NCI-H1436 treated with DMSO at 0.1 percent for 48 hours (cell line): ENCODE measurements around the gene SBF2.
A peak's percentile ranks its signal among the peaks of the same experiment; 100 is the strongest.

Experiments
- DNase-seq: peaks from one replicate; lab custom pipeline; 2025; lab: John Stamatoyannopoulos, UW

Gene SBF2

DNA sequence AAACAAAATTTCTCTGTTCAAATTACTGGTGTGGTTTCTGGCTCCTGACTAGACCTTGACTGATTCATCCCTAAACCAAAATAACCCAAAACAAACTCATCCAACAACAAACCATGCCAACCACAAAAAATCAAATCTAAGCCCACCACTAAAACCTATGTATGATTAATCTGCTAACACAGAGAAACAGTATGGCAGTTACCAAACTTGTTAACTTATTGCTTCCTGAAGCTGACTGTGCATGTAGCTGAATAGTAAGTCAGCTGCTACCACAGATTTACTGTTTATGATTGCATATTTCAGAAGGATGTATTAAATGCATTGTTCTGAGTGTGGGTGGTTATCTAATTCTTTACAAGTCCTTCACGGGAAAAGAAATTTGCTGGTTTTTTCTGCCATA, 399.0 kb downstream of the SBF2 start:
- DNase-seq, result no peak

DNA sequence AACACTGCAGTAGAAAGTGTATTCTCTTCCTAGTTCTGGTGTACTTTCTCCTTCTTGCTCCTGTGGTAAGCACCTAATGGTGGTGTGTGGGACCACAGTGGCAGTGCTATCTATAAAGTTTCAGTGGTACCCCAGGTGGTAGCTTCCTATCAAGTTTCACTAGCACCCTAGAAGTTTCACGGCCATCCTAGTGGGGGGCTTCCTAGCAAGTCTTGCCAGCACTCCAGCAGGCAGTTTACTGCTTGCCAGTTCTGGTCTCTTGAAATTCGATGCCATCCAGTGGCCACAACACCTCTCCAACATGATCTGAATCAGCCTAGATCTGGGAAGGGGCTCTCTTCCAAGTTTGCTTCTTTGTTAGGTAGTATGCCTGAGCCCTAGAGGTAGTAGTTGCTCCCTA, 400.5 kb downstream of the SBF2 start:
- DNase-seq, result no peak

DNA sequence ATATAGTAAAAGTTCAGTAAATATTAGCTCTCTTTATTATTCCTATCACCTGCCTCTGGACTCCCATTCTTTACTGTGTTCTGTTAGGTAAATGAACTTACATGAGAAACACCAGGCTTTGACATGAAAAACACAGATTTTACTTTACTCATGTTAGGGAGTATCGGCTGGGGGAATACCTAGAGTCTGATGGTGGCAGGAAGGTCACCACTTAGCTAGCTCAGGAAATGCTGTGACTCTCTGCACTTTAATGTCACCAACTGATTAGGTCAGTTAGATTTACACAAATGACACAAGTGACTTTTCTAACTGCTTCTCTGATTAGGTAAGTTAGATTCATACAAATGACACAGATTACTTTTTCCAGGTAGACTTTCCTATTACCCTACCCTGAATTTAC, 405.1 kb downstream of the SBF2 start:
- no peak for DNase-seq

DNA sequence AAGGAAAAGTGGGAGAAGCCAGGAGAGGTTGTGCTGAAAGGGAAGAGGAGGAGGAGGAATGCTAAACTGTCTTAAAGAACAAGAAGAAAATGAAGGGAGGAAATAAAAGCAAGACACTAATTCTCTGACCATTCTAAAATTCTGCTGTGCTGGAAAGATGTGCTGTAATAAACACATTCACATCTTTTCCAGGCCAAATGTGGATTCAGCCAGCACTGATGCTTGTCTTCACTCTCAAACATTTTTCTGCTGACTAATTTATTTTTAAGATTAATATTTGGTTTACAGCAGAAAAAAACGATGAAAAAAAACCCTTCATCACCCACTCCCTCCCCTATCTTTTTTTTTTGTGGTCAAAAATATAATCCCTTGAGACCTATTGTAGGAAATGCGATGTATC, 406.5 kb downstream of the SBF2 start:
- no peak for DNase-seq

DNA sequence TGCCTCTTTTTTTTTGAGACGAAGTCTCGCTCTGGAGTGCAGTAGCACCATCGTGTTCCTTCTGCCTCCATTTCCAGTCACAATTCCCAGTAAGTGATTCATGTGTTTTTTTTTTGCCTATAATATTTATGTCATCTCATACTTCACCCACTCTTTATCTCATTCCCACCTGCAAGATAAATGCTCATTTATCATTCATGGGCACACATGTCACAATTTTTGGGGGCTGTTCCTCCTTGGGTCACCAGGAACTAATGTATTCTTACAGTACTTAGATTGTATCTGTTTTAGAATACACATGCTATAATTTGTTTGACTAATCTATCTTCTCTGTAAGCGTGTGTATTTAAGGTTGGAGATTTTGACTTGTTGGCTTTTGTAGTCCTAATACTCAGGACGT, 407.4 kb downstream of the SBF2 start:
- no peak for DNase-seq

DNA sequence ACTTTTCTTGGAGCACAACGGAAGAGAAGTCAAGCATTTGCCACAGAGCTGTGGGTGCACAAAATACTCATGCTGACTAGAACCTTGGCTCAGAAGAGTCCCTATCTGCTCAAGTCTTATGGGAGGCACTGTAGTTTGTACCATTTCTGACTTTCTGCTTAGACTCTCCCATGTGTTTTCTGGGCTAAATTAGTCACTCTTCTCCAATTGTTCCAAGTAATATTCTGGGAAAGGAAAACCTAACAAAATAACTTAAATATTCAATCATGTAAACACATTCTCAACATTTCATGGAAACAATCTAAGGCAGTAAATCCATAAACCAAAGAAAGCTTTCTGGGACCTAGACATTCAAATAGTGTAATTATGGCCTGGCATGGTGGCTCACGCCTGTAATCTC, 409.4 kb downstream of the SBF2 start:
- no peak for DNase-seq

DNA sequence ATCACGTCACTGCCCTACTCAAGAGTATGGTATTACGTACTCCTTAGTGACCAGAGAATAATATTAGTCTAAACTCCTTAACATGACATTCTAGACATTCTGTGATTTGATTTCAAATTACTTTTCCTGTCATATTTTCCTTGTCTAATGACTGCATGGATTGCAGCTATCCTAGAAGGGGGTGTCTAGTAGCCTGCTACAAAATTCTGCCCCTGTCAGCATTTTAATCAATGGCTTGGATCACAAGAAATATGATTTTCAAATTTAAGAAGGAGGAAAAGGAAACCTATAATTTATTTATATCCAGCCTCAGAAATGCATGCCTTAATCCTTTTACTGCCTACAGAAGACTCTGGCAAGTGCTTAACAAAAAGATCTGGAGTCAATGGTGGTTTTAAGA, 413.4 kb downstream of the SBF2 start:
- DNase-seq, result no peak

DNA sequence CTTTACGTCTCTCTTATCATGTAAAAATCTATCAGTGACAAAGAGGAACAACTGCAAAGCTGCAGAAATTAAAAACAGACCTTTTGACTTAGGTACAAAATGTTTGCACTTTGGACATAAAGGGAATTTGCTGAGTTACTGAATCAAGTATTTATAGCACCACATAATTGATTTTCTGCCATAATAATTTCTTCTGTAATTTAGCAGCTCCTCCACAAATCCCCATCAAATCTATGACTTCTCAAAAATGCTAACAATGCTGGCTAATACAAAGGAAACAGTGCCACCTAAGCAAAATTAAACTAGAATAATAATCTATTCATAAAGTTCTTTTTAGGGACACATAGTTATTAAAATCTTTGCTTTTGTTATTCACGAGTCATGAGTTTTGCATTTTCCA, 415.1 kb downstream of the SBF2 start:
- DNase-seq, result no peak

DNA sequence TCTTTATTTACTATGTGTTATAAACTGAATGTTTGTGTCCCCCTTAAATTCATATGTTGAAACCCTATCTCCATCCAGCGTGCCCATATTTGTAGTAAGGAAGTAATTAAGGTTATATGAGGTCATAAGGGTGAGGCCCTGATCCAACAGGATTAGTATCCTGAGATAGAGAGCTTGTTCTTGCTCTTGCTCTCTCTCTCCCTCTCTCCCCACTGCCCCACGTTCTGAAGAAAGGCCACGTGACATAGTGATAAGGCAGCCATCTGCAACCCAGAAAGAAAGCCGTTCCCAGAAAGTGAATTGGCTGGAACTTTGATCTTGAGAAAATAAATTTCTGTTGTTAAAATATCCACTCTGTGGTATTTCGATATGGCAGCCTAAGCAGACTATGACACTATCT, 417.7 kb downstream of the SBF2 start:
- DNase-seq, result no peak

DNA sequence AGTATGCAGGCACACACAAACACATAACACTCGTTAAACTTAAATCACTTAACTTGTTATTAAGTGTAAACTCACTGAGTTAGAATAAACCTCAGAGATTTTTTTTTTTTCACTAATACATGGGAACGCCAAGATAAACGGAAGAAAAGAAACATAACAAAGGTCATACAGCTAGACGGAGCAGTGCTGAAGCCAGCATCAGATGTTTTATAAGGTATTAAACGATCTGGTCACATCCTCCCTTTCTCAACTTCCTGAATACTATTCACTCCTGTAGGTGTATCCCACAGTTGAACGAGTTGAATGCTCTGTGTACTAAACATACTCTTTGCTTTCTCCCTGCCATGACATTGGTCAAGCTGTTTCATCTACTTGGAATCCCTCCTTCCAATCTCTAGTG, 418.2 kb downstream of the SBF2 start:
- DNase-seq, result no peak

DNA sequence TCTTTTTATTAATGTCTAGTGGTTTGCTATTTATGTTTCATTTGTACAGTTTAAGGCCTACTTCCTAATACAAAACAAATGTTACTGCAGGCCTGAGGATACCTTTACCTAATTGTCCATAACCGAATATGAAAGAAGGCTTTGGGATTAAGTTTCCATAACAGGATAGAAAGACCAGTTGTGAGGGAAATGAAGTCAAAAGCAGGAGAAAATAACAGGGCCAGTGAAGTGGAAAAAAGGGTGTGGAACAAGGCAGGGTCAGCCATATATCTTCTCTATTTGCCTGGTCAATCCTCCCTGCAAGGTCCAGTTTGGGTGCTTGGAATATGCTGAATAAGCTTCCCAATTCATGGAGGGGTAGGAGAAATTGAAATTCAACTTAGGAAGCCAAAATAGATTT, 418.6 kb downstream of the SBF2 start:
- DNase-seq, result no peak

DNA sequence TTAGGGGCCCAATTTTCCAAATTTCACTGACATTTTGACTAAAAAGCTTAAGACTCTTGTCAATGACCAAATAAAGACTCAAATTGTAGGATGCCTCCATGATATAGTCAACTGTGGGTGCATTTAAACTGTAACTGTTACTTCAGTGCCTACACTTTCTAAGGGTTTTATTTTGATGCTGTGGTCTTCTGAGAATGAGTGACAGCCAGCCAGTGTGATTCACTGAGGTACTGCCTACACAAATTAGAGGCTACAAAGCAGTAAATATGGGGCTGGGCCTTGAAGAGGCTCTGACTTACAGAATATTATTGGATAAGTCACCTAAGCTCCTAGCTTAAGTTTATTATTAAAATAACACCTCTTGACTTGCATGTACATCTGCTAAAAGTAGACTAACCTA, 419.6 kb downstream of the SBF2 start:
- DNase-seq, result no peak

DNA sequence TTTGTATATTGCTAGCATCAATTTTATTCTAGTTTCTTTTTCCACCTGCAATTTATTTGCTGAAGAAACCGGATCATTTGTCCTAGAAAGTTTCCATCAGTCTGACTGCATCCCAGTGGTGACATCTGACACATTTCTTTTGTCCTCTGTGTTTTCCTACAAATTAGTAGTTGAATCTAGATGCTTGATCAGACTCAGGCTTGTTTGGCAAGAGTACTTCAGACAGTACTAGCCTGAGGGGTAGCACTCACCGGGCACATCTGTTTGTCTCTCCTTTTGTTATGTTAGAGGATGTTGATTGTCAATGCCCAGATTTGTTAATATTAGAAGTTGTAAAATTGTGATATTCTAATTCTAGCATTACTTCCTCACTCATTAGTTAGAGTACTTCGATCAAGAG, 425.4 kb downstream of the SBF2 start:
- DNase-seq, result no peak

DNA sequence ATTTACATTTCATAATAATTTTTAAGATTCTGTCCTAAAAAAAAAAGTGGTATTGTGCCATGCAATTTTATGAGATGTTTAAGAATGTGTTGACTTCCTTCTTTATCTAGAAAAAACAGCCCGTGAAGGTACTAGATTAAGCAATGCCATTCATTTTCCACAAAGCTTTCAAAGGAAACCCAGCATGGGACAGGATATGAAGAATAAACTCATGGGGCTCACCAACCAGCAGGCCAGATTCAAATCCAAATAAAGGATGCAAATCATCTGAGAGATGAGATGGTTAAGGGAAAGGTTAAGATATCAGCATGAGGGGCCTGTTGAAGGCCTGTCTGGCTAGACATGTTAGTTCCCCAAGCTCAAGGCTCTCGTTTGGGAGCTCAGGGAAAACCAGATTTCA, 431.0 kb downstream of the SBF2 start:
- no peak for DNase-seq

DNA sequence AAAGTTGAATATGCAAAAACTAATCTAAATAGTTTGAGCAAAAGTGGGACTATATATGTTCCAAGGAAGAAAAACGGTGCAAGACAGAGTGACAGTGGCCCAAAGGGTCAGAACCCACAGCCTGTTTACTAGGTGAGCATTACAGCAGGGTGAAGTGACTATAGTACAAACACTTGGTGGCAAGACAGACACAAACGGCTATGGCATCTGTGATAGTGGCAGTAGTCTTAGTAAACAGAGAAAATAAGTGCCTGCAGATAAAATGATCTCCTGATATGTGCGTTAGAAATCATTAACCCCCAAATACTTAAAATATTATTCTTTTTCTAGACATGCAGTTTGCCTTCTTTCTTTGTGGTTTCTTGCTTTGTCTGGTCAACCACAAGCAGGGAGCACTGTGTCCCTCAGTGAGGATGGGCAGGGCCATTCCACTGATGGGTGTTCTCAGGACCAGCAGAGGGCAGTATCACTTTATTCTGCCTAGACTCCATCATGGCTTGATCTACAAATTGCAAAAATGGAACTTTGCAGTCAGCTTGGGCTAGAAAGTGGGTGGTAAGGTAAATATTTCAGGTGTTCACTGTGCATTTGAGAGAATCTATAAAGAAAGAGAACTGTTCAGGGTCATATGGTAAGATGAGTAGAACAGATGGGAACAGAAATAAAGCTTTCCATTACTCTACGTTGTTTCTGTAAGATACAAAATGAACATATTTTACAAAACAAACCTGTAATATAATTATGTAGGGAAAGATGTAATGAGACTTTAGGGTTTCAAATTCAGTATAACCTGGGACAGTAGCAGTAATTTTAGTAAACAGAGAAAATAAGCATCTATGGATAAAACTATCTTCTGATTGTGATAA, 431.9 kb downstream of the SBF2 start:
- DNase-seq, result peak; percentile 13

DNA sequence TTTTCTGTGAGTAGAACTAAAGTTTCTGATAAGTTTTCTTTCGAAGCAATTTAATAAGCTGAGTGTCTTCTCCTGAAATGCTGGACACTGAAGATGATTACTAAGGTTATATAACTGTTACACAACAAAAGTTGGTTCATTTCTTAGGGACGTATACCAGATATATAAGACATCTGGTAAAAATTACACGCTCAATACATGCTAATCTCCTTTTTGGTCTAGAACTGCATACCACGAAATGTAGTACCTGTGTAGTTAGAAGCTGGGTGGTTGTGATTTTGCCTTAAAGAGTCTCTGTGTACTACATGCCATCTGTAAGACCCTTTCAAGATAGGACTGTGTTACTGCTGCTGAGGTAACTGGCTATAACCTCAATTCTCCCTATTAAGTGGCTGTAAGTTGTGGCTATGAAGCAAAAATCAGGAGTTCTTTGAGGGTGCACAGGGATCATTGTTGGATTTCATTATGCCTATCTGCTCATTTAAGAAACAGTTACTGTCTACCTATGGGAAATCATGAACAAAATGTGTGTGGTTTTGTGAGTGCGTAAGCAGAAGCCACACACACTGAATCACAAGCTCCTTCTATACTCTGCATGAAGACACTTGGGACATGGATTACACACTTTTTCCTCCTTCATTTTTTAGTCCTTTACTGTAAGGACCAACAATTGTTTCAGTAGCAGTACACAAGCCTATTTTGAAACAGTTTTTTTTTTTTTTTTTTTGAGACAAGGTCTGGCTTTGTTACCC, 434.3 kb downstream of the SBF2 start:
- no peak for DNase-seq

DNA sequence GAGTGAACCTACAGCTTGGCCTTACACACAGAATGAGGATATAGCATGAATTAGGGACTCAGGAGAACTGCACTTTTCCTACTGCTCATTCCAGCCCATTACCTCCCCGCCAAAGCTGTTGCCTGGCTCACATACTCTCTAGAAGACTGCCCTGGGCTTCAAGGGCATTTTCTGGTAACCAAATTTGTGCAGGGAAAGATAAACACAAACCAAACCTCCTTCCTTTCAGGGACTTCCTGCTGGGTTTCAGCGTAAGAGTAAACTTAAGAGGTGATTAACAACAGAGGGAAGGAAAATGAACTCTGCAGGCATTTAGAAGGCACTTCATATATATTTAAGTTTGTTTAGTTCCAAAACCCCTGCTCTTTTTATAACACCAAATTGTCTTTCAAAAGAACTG, 435.2 kb downstream of the SBF2 start:
- no peak for DNase-seq

DNA sequence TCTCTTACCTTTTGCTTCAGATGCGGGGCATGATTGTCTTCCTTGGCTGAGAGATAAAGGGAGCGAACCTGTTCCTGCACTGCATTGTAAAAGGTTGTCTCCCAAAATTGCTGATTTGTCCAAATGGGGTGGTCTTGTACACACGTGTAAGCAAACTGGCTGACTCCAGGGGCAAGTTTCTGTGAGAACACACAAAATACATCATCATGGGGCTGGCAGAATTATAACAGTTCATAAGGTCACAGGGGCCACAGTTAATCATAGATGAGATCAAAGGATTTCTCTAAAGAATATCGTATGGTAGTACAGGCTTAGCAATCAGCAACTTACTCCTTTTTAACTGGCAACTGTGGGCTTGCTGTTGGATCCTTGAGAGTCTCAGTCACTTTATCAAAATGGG, 435.8 kb downstream of the SBF2 start:
- DNase-seq, result no peak

DNA sequence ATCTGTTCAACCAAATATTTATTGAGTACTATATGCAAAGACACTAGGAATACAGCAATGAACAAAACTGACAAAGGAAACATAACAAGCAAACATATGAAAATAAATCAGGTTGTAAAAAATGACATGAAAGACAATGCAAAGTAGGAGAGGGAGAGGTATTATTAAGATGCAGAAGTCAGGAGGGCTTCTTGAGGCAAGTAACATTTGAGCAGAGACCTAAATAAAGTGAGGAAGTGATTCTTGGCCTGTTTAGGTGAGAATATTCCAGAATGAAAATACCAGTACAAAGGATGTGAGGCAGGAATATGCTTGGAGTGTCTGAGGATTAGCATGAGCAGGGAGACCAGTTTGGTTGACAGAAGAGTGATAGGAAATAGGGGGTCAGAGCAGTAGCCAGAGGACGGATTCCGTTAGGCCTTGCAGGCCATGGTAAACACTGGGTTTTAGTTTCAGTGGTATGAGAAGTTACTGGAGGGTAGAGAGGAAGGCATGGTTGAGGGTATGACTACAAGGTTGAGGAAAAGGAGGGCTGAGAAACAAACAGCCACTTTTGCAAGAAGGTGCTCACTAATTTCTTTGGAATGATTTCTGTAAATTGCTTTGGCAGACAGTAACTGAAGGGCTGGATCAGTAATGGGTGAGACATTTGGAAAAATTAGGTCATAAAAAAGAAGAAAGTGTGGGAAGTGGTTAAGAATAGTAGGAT, 438.3 kb downstream of the SBF2 start:
- no peak for DNase-seq

DNA sequence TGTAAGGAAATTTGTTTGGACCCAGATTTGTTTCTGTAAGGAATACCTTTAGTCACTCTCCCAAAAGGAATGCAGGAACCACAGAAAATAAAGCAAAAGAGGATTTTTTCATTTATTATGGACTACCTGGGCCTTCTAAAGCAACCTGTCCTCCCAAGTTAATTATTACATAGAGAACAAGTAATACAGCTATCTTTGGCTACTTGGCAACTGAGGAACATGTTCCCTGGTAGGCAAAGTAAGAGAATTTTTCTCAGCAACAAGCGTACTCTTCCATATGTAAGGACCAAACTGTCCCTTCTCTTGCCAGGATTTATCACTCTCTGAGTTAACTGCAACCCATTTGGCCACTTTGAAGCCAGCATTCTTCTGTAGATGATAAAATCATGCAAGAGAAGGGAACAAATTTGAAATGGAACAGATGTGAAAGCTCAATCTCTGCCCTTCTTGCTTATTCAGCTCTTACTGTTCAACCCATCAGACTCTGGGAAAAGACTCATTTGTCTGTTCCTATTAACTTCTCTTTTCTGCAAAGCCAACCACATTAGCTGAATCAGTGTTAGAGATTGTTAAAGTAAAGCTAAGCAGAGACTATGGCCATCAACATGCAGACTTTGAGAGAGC, 440.0 kb downstream of the SBF2 start:
- DNase-seq, result no peak

DNA sequence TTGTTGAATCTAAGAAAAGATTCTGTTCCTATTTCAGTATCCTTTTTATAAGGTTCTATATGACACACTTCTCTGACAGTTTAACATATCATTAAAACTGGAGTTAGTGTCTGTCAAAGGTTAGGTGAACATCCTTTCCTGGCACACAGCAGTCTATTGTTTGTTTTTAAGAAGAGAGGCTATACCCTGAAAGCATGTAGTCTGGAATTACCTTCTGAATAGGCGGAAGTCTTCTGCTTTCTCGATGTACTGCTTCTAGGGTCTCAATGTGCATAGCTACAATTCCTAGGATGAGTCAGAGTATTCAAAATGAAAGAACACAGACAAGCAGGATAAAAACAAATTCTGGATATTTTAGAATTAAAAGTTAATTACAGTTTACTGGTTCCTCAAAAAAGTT, 441.6 kb downstream of the SBF2 start:
- DNase-seq, result no peak

DNA sequence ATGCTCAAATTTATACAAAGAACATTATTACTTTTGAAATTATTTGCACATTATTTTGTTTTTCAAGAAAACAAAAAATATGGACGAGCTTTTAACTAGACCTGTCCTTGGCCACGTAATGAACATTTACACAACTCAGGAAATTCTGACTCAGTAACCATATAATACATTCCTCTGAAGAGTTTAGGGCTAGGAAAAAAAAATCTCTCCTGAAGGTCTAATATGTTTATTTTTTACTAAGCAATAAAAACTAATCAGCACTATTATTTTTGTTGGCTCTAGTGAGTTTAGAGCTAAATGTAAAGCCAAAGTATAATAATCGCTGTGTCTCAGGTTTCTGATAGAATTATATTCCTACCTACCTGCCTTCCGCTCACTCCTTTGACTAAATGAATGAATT, 442.7 kb downstream of the SBF2 start:
- DNase-seq, result no peak
